Pancreas (tissue), 10 donors: ENCODE results near the gene PHYKPL. TPM values are rescaled to one million over a fixed set of nuclear protein-coding genes. Genes with fewer than 3 reads are reported as not detected.

Experiments used
- ATAC-seq, 4 donors: fragments of 200-7000 bp; cut with Tn5 transposase; one replicate each; pipeline versions ENCODE4 v1.8.0 to v1.9.1; 2020; ENCODE audit warnings: mild to moderate bottlenecking in 4 of 4, moderate library complexity in 4 of 4
- DNase-seq, 6 donors: peaks; one replicate each; pipeline ENCODE4 v3.0.0-alpha.2; 2020
- FAIRE-seq: peaks from 2 replicates; lab custom pipeline; 2012; peaks lifted over from hg19 to GRCh38; lab: Jason Lieb, UNC
- H3K27ac ChIP-seq, 4 donors: fragments of 200-600 bp; sonication (generic); 1 replicate in 3 of 4; 2 replicates in 1 of 4; pipeline versions ENCODE4 v1.5.0 to v1.8.0; 2020
- H3K27me3 ChIP-seq, 4 donors: fragments of 200-600 bp; one replicate each; pipeline ENCODE4 v1.8.0; 2021
- H3K36me3 ChIP-seq, 3 donors: fragments of 200-600 bp; sonication (generic) in 1 of 3; one replicate each; pipeline versions ENCODE4 v1.5.0 to v1.8.0; 2020 to 2021
- H3K4me1 ChIP-seq, 3 donors: fragments of 200-600 bp; one replicate each; pipeline ENCODE4 v1.8.0; 2021
- H3K4me3 ChIP-seq, 4 donors: fragments of 200-600 bp; sonication (generic) in 2 of 4; one replicate each; pipeline versions ENCODE4 v1.5.0 to v1.8.0; 2020 to 2021
- H3K9me3 ChIP-seq, 4 donors: fragments of 200-600 bp; one replicate each; pipeline ENCODE4 v1.8.0; 2021
- CTCF ChIP-seq, 4 donors: fragments of 200-600 bp; sonication (generic) in 3 of 4; IDR thresholded peaks; one replicate each; pipeline versions ENCODE4 v1.5.0 to v1.8.0; 2021; ENCODE audit warnings: antibody characterized with exemption in 4 of 4
- WGBS, 2 donors: extraction: QIAGEN DNeasy Blood & Tissue Kit; methylation state at CpG; one replicate each; pipeline ENCODE4 v1.1.7; 2013; 5-methylcytosine and 5-hydroxymethylcytosine counted together
- intact Hi-C, 3 donors: fragments of 100-400 bp; cut with DNase I; formaldehyde crosslinking; loops; one replicate each; pipeline versions ENCODE4 v1.11.1 to v1.14.2; 2022
- polyA plus RNA-seq, 2 donors: library from polyadenylated mRNA; stranded (reverse); fragments of 200-250 nt; gene quantifications; one replicate each; pipeline ENCODE4 v1.2.3, GENCODE V29; 2013
- total RNA-seq, 6 donors: library from RNA; stranded (reverse); fragmentation: NEBNext Ultra II Directional in 4 of 6; extraction: Animal tissue kit (Norgen Biotek cat#: 25700) in 4 of 6; gene quantifications; one replicate each; pipeline versions ENCODE4 v1.2.1 to v1.2.4, GENCODE V29; 2021 to 2023
- donor health status: healthy with polysubstance abuse.
- donor health status: DM: no; HTN: no; CAD: no; lungs with moderate emphysema.
- donor health status: DM: no; HTN: no; CAD: no.
- donor health status: control.
- donor health status: control.
- donor health status: Bipolar disorder and iron deficiency.
- donor health status: DM: yes; HTN: yes; CAD: no.
- donor health status: DM: no; HTN: no; CAD: no.
- donor health status: DM: no; HTN: no; CAD: no.
- donor health status: DM: yes; HTN: yes; CAD: no.

The PHYKPL gene
- total and polyA plus RNA-seq, 8 donors: 29.3 to 83.5 (median 39.2) TPM

DNA sequence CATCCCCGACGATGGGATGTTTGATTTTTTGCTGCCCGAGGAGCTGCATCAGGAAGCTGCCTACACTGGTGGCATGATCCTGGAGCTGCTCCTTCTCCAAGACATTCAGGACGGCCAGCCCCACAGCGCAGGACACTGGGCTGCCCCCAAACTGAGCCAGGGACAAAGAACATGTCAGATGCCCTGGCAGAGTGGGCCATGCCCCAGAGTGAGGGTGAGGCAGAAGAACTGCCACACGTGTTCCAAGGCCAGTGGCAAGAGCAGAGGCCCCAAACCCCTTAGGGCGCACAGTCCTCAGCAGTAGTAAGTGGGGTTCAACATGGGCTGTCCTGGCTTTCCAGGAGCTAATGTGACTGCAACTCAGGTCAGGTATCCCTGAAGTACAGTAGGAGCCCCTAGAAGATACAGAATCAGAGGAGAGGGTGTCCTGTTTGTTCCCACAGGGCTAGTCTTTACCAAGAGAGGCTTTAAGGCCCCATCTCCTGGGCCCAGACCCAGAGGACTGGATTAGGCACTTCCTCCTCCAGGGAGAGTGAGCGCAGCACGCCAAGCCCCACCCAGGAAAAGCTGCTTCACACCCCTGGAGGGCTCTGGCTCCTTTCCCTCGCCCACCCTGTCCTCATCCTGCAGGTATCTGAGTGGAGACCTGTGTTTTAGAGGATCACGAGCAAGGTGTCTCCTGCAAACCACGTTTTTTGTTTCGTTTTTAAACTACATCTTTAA, 17.2 kb downstream of the PHYKPL start:
- peak in 1 of 6 donors; percentile 50 for DNase-seq
- no peak for ATAC-seq
- intact Hi-C loops: no loop called here
- Histone ChIP-seq H3K36me3 (peaks cover 0 to 48% (median 29%) of the 10 kb centered on the region in 3 donors), H3K9me3 (no peaks in the 10 kb centered on the region), H3K27ac (no peak overlapping the region), H3K4me1 (no peaks in the 10 kb centered on the region), H3K4me3 (no peak overlapping the region), H3K27me3 (no peaks in the 10 kb centered on the region)
- FAIRE-seq: no peak
- no peak for TF ChIP-seq CTCF (IDR thresholded peaks at IDR 0.05)
- WGBS, 2 donors: 82 to 85% methylated on average over 13 of the region's 13 CpGs

- FAIRE-seq (no peak), ATAC-seq (no peak), DNase-seq (peak in 1 of 6 donors; percentile 33)
- no peak for TF ChIP-seq CTCF (IDR thresholded peaks at IDR 0.05)
- no peaks in the 10 kb centered on the region for H3K4me1 ChIP-seq
- H3K4me3 ChIP-seq: no peak overlapping the region
- H3K36me3 ChIP-seq: peaks cover 0 to 59% (median 41%) of the 10 kb centered on the region in 3 donors
- WGBS, 2 donors: 96 to 98% methylated on average over 6 of the region's 6 CpGs
- no peak overlapping the region for H3K27ac ChIP-seq
- intact Hi-C loops: no loop called here
- no peaks in the 10 kb centered on the region for H3K9me3 ChIP-seq
- no peaks in the 10 kb centered on the region for H3K27me3 ChIP-seq
Measured at GRCh38 chr5:178214160-178214803, 18.3 kb downstream of the PHYKPL start.

DNA sequence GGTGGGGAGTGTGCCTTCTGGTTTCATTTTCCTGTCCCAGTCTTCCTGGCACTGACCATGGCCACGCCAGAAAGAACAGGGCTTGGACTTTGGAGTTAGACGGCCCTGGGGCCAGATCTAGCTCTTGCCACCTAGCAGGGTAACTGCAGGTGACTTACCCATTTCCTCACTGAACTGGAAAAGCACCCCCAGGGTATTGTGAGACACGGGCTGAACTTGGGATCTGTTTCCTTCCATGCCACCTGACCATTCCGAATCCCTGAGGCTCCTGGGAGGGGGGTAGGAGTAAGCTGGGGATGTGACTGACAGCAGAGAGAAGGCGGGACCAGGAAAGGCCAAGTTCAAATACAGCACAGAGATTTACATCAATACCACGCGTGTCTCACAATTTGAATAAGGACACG, 18.9 kb downstream of the PHYKPL start:
- TF ChIP-seq CTCF (IDR thresholded peaks at IDR 0.05): no peak
- DNase-seq: no peak
- Histone ChIP-seq H3K4me3 (no peak overlapping the region), H3K27ac (no peak overlapping the region), H3K4me1 (no peaks in the 10 kb centered on the region), H3K27me3 (no peaks in the 10 kb centered on the region), H3K9me3 (no peaks in the 10 kb centered on the region), H3K36me3 (peaks cover 0 to 64% (median 46%) of the 10 kb centered on the region in 3 donors)
- WGBS, 2 donors: 63 to 65% methylated on average over 8 of the region's 8 CpGs
- intact Hi-C loops: no loop called here
- FAIRE-seq: no peak
- peak in 3 of 4 donors; percentile 39 to 49 (median 47) for ATAC-seq

GRCh38 chr5:178213003-178213461, 19.6 kb downstream of the PHYKPL start:
- TF ChIP-seq CTCF (IDR thresholded peaks at IDR 0.05): no peak
- H3K4me3 ChIP-seq: no peak overlapping the region
- H3K36me3 ChIP-seq: peaks cover 0 to 72% (median 49%) of the 10 kb centered on the region in 3 donors
- no peak overlapping the region for H3K27ac ChIP-seq
- DNase-seq (peak in 1 of 6 donors; percentile 40), FAIRE-seq (no peak), ATAC-seq (peak in 2 of 4 donors; percentile 9)
- intact Hi-C loops: no loop called here
- H3K9me3 ChIP-seq: no peaks in the 10 kb centered on the region
- WGBS, 2 donors: 66 to 72% methylated on average over 4 of the region's 4 CpGs
- no peaks in the 10 kb centered on the region for H3K4me1 ChIP-seq
- H3K27me3 ChIP-seq: no peaks in the 10 kb centered on the region
